ENCODE measurements around the gene YPEL3.

Gene YPEL3

DNA sequence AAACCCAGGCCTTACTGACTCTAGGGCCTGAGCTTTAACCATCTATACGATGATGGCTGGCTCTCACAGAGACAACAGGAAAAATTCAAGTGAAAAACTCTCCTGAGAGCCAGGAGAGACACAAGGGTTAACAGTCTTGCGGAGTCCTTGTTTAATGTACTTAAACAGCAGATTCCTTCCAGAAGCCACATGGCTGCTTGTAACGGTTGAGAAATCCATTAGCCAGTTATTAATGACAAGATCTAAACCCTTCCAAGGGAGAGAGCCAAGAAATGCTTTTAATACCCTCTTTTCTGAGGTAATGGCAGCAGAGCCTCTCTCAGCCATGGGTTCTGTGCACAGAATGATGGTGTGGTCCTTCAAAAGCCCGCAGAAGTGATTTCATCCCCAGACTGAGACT is 35.7 kb downstream of the YPEL3 start:
- DNase-seq (ENCODE audit: low read depth, low spot score): no peak
- Histone ChIP-seq H3K27me3 (ENCODE audit: control insufficient read depth, insufficient read depth, low read length) (no peaks in the 10 kb centered on the region), H3K27ac (ENCODE audit: low read length) (no peak overlapping the region), H3K36me3 (ENCODE audit: control insufficient read depth, insufficient read depth, low read length) (no peaks in the 10 kb centered on the region), H3K4me1 (ENCODE audit: control insufficient read depth, insufficient read depth, low read length) (peaks cover 6% of the 10 kb centered on the region), H3K9me3 (ENCODE audit: control insufficient read depth, insufficient read depth, low read length) (no peaks in the 10 kb centered on the region), H3K4me3 (ENCODE audit: low read length) (no peak overlapping the region)
- no CpG with 5 or more reads among the region's 4 CpGs for WGBS (ENCODE audit: insufficient coverage, insufficient read length)

DNA sequence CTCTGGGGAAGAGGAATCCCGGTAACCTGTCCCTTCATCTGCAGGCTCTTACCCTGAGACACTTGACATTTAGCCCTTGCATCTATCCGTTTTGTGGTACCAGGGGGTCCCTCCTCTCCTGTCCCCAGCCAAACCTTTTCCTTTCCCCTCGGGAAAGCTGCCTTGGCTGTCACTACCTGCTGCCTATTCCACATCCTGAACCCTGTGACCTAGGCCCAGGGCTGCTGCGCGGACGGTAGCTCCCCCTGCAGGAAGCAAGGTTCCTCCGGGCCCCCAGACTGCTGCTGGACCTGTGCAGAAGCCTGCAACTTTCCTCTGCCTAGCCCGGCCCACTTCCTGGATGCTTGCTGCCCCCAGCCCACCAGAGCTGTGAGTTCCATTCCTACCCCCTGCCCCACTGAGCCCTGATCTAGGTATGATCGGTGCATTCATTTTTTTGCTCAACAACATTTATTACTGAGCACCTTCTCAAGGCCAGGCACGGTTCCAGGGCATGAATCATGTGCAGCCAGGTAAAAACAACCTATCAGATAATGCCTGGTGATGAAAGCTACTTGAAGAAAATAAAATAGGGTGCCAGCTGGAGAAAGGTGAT is 41.0 kb downstream of the YPEL3 start:
- Histone ChIP-seq H3K27me3 (ENCODE audit: control insufficient read depth, insufficient read depth, low read length) (no peaks in the 10 kb centered on the region), H3K27ac (ENCODE audit: low read length) (no peak overlapping the region), H3K36me3 (ENCODE audit: control insufficient read depth, insufficient read depth, low read length) (no peaks in the 10 kb centered on the region), H3K4me3 (ENCODE audit: low read length) (no peak overlapping the region), H3K9me3 (ENCODE audit: control insufficient read depth, insufficient read depth, low read length) (no peaks in the 10 kb centered on the region), H3K4me1 (ENCODE audit: control insufficient read depth, insufficient read depth, low read length) (no peaks in the 10 kb centered on the region)
- no CpG with 5 or more reads among the region's 10 CpGs for WGBS (ENCODE audit: insufficient coverage, insufficient read length)
- DNase-seq (ENCODE audit: low read depth, low spot score): no peak

- Histone ChIP-seq H3K4me1 (ENCODE audit: control insufficient read depth, insufficient read depth, low read length) (no peaks in the 10 kb centered on the region), H3K27ac (ENCODE audit: low read length) (no peak overlapping the region), H3K36me3 (ENCODE audit: control insufficient read depth, insufficient read depth, low read length) (no peaks in the 10 kb centered on the region), H3K27me3 (ENCODE audit: control insufficient read depth, insufficient read depth, low read length) (no peaks in the 10 kb centered on the region), H3K9me3 (ENCODE audit: control insufficient read depth, insufficient read depth, low read length) (no peaks in the 10 kb centered on the region), H3K4me3 (ENCODE audit: low read length) (no peak overlapping the region)
- WGBS (ENCODE audit: insufficient coverage, insufficient read length): no CpG with 5 or more reads among the region's 8 CpGs
- DNase-seq (ENCODE audit: low read depth, low spot score): no peak
These were observed 41.6 kb downstream of the YPEL3 start for GRCh38 chr16:30054451-30054850.

- Histone ChIP-seq H3K36me3 (ENCODE audit: control insufficient read depth, insufficient read depth, low read length) (no peaks in the 10 kb centered on the region), H3K9me3 (ENCODE audit: control insufficient read depth, insufficient read depth, low read length) (no peaks in the 10 kb centered on the region), H3K4me3 (ENCODE audit: low read length) (peak overlapping the region; percentile 69; the same call in 1 of the 2 replicates), H3K27me3 (ENCODE audit: control insufficient read depth, insufficient read depth, low read length) (no peaks in the 10 kb centered on the region), H3K4me1 (ENCODE audit: control insufficient read depth, insufficient read depth, low read length) (no peaks in the 10 kb centered on the region), H3K27ac (ENCODE audit: low read length) (no peak overlapping the region)
- no CpG with 5 or more reads among the region's 19 CpGs for WGBS (ENCODE audit: insufficient coverage, insufficient read length)
- no peak for DNase-seq (ENCODE audit: low read depth, low spot score)
These were observed 42.5 kb downstream of the YPEL3 start for GRCh38 chr16:30053376-30054015.

- no peak for DNase-seq (ENCODE audit: low read depth, low spot score)
- no CpG with 5 or more reads among the region's 58 CpGs for WGBS (ENCODE audit: insufficient coverage, insufficient read length)
- H3K4me3 ChIP-seq (ENCODE audit: low read length): peak overlapping the region; percentile 69; the same call in 1 of the 2 replicates
- H3K27ac ChIP-seq (ENCODE audit: low read length): no peak overlapping the region
- H3K9me3 ChIP-seq (ENCODE audit: control insufficient read depth, insufficient read depth, low read length): no peaks in the 10 kb centered on the region
- no peaks in the 10 kb centered on the region for H3K27me3 ChIP-seq (ENCODE audit: control insufficient read depth, insufficient read depth, low read length)
- H3K36me3 ChIP-seq (ENCODE audit: control insufficient read depth, insufficient read depth, low read length): no peaks in the 10 kb centered on the region
- no peaks in the 10 kb centered on the region for H3K4me1 ChIP-seq (ENCODE audit: control insufficient read depth, insufficient read depth, low read length)
These were observed 43.2 kb downstream of the YPEL3 start for GRCh38 chr16:30052671-30053372.

DNA sequence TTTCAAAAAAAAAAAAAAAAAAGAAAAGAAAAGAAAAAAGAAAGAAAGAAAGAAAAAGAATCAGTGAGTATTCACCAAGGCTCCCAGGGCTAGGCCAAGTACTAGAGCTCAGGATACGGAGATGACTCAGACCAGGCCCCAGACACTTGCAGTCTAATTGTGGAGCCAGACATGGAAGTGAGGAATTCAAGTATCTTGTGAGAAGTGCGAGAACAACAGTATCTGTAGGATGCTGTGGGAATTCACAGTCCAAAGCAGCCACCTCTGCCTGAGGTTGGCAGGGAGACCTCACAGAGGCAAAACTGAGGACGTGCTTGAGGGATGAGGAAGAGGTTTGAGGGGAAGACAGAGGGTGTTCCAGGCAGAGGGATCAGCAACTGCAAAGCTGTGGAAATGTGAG is 44.5 kb downstream of the YPEL3 start:
- no peak for DNase-seq (ENCODE audit: low read depth, low spot score)
- no peaks in the 10 kb centered on the region for H3K4me1 ChIP-seq (ENCODE audit: control insufficient read depth, insufficient read depth, low read length)
- H3K27me3 ChIP-seq (ENCODE audit: control insufficient read depth, insufficient read depth, low read length): no peaks in the 10 kb centered on the region
- WGBS (ENCODE audit: insufficient coverage, insufficient read length): no CpG with 5 or more reads among the region's 3 CpGs
- no peak overlapping the region for H3K27ac ChIP-seq (ENCODE audit: low read length)
- H3K4me3 ChIP-seq (ENCODE audit: low read length): no peak overlapping the region
- no peaks in the 10 kb centered on the region for H3K36me3 ChIP-seq (ENCODE audit: control insufficient read depth, insufficient read depth, low read length)
- H3K9me3 ChIP-seq (ENCODE audit: control insufficient read depth, insufficient read depth, low read length): no peaks in the 10 kb centered on the region

GRCh38 chr16:30049871-30050270 is 46.1 kb downstream of the YPEL3 start:
- no peak overlapping the region for H3K27ac ChIP-seq (ENCODE audit: low read length)
- WGBS (ENCODE audit: insufficient coverage, insufficient read length): no CpG with 5 or more reads among the region's 8 CpGs

GRCh38 chr16:30046588-30046987 is 49.4 kb downstream of the YPEL3 start:
- H3K27ac ChIP-seq (ENCODE audit: low read length): no peak overlapping the region
- no peaks in the 10 kb centered on the region for H3K4me1 ChIP-seq (ENCODE audit: control insufficient read depth, insufficient read depth, low read length)
- DNase-seq (ENCODE audit: low read depth, low spot score): no peak
- H3K27me3 ChIP-seq (ENCODE audit: control insufficient read depth, insufficient read depth, low read length): no peaks in the 10 kb centered on the region
- no CpG with 5 or more reads among the region's 1 CpG for WGBS (ENCODE audit: insufficient coverage, insufficient read length)
- H3K9me3 ChIP-seq (ENCODE audit: control insufficient read depth, insufficient read depth, low read length): no peaks in the 10 kb centered on the region
- no peaks in the 10 kb centered on the region for H3K36me3 ChIP-seq (ENCODE audit: control insufficient read depth, insufficient read depth, low read length)
- no peak overlapping the region for H3K4me3 ChIP-seq (ENCODE audit: low read length)

More at GRCh38 chr16:30049871-30050270, 46.1 kb downstream of the YPEL3 start:
- Histone ChIP-seq H3K27me3 (ENCODE audit: control insufficient read depth, insufficient read depth, low read length) (no peaks in the 10 kb centered on the region), H3K4me3 (ENCODE audit: low read length) (no peak overlapping the region), H3K4me1 (ENCODE audit: control insufficient read depth, insufficient read depth, low read length) (no peaks in the 10 kb centered on the region), H3K36me3 (ENCODE audit: control insufficient read depth, insufficient read depth, low read length) (no peaks in the 10 kb centered on the region), H3K9me3 (ENCODE audit: control insufficient read depth, insufficient read depth, low read length) (no peaks in the 10 kb centered on the region)
- DNase-seq (ENCODE audit: low read depth, low spot score): no peak

DNA sequence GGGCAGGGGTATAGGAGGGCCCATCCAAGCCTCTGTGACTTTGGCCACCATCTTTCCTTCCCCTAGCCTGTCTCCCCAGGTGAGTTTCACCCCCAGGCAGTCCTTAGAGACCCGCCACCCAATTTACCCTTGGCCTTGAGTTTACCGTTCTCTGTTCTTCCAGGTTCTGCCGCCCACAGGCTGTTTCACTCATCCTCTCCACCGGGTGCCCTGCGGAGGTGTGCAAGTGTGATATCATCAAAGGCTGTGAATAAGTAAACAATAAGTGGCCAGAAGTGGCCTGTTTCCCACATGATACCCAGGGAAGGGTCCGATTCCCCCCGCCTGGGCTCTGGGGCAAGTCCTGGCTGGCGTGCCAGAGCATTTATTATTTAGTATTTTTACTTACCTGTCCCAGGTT is 49.8 kb downstream of the YPEL3 start:
- H3K4me3 ChIP-seq (ENCODE audit: low read length): no peak overlapping the region
- no peak overlapping the region for H3K27ac ChIP-seq (ENCODE audit: low read length)
- no peaks in the 10 kb centered on the region for H3K9me3 ChIP-seq (ENCODE audit: control insufficient read depth, insufficient read depth, low read length)
- H3K4me1 ChIP-seq (ENCODE audit: control insufficient read depth, insufficient read depth, low read length): no peaks in the 10 kb centered on the region
- no peaks in the 10 kb centered on the region for H3K36me3 ChIP-seq (ENCODE audit: control insufficient read depth, insufficient read depth, low read length)
- DNase-seq (ENCODE audit: low read depth, low spot score): no peak
- no CpG with 5 or more reads among the region's 8 CpGs for WGBS (ENCODE audit: insufficient coverage, insufficient read length)
- no peaks in the 10 kb centered on the region for H3K27me3 ChIP-seq (ENCODE audit: control insufficient read depth, insufficient read depth, low read length)

Data from iPS DF 6.9 (cell line).